GM23338 (cell line): ENCODE data around the gene HOXC4.

ENCODE experiments used
- CREB1 ChIP-seq: fragments of 250-450 bp; sonication (Bioruptor Pico); IDR thresholded peaks from 2 replicates; pipeline ENCODE4 v1.5.0; 2020; ENCODE audit warnings: low read depth, mild to moderate bottlenecking, moderate library complexity
- CTCF ChIP-seq, 2 experiments: fragments of 200-600 bp in 1 of 2; sonication (generic) in 1 of 2; conservative IDR thresholded peaks; 2 replicates each; pipeline versions ENCODE4 v1.5.1 to v1.6.1; 2016 to 2017; ENCODE audit warnings: antibody characterized with exemption in 2 of 2, low read depth in 2 of 2, mild to moderate bottlenecking in 2 of 2, moderate library complexity in 1 of 2
- EZH2 ChIP-seq: fragments of 200-600 bp; sonication (generic); IDR thresholded peaks from one replicate; pipeline ENCODE4 v1.8.0; 2017; ENCODE audit warnings: antibody characterized with exemption, mild to moderate bottlenecking, low read depth; ENCODE audit not compliant: unreplicated experiment
- EZH2phosphoT487 ChIP-seq: fragments of 200-600 bp; sonication (generic); IDR thresholded peaks from one replicate; pipeline ENCODE4 v1.8.1; 2018; ENCODE audit warnings: antibody characterized with exemption; ENCODE audit not compliant: unreplicated experiment
- NANOG ChIP-seq: IDR thresholded peaks from 2 replicates; pipeline ENCODE4 v1.6.1; 2016; ENCODE audit warnings: antibody characterized with exemption, borderline replicate concordance
- POLR2AphosphoS5 ChIP-seq: IDR thresholded peaks from 2 replicates; pipeline ENCODE4 v1.6.1; 2016; ENCODE audit warnings: antibody characterized with exemption, low read depth
- REST ChIP-seq: IDR thresholded peaks from one replicate; pipeline ENCODE4 v1.6.1; 2018; ENCODE audit warnings: antibody characterized with exemption; ENCODE audit not compliant: unreplicated experiment
- STAT1 ChIP-seq: IDR thresholded peaks from one replicate; pipeline ENCODE4 v1.6.1; 2016; ENCODE audit warnings: antibody characterized with exemption; ENCODE audit not compliant: unreplicated experiment
- ZNF114 ChIP-seq: fragments of 250-450 bp; sonication (Bioruptor Pico); IDR thresholded peaks from 2 replicates; pipeline ENCODE4 v1.5.0; 2020; ENCODE audit warnings: mild to moderate bottlenecking, moderate library complexity
- ZNF331 ChIP-seq: fragments of 250-450 bp; sonication (Bioruptor Pico); IDR thresholded peaks from 2 replicates; pipeline ENCODE4 v1.5.0; 2020; ENCODE audit warnings: low read depth, mild to moderate bottlenecking, moderate library complexity
- ZNF462 ChIP-seq: fragments of 250-450 bp; sonication (Bioruptor Pico); IDR thresholded peaks from 2 replicates; pipeline ENCODE4 v1.5.0; 2020; ENCODE audit warnings: mild to moderate bottlenecking, moderate library complexity

- TF ChIP-seq CTCF (conservative IDR thresholded peaks at IDR 0.05; ENCODE audit: low read depth in 2 of 2) (no peak), REST (no peak), EZH2 (peak; percentile 75), STAT1 (no peak), POLR2AphosphoS5 (no peak), CREB1 (CRISPR knock-in tag) (no peak), EZH2phosphoT487 (peak; percentile 24), ZNF331 (CRISPR knock-in tag) (no peak), ZNF114 (no peak), NANOG (no peak), ZNF462 (CRISPR knock-in tag) (no peak)
Observed at GRCh38 chr12:54038871-54039414, 14.7 kb upstream of the HOXC4 start.
